Tongue (tissue), 2 donors: Measurements from ENCODE around the gene HES7. TPM values are rescaled to one million over a fixed set of nuclear protein-coding genes. Genes with fewer than 3 reads are reported as not detected.

Experiments used
- DNase-seq: peaks from one replicate; pipeline ENCODE4 v3.0.0-alpha.2; 2015
- total RNA-seq: library from RNA; depleted of rRNA; stranded (reverse); fragments of >200 nt; gene quantifications from one replicate; pipeline ENCODE4 v1.2.3, GENCODE V29; 2014

HES7 gene
- total RNA-seq, 1 donor from 2014 or later, result not detected

DNA sequence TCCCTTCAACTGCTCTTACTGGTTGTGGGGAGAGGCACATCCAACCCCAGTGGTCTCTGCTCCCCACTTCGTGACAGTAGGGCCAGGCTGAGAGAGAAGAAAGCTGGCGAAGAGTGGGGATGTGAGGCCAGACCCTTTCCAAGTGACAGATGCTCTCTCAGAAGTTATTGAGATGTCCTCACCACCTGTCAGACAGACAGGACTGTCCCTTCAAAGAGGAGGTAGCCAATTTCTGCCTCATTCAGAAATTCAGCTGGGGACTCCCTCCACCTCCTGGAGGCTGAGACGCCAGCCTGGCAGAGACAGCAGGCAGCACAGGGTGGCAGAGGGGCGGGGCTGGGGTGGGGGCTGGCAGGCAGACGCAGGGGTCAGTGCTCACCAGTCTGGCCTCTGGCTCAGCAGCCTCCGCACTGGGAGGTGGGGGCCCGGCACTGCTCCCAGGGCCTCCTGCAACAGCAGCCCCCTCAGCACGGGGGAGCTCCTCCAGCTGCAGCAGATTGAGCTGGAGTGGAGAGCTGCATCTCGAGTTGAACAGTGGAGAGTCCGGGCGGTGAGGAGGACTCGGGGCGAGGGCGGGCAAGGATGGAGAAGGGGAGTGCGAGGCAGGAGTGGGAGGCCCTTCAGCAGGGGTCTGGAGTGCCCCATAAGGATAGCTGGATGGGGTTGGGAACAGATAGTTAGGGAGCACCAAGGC is 19.1 kb upstream of the HES7 start:
- peak; percentile 0 for DNase-seq

DNA sequence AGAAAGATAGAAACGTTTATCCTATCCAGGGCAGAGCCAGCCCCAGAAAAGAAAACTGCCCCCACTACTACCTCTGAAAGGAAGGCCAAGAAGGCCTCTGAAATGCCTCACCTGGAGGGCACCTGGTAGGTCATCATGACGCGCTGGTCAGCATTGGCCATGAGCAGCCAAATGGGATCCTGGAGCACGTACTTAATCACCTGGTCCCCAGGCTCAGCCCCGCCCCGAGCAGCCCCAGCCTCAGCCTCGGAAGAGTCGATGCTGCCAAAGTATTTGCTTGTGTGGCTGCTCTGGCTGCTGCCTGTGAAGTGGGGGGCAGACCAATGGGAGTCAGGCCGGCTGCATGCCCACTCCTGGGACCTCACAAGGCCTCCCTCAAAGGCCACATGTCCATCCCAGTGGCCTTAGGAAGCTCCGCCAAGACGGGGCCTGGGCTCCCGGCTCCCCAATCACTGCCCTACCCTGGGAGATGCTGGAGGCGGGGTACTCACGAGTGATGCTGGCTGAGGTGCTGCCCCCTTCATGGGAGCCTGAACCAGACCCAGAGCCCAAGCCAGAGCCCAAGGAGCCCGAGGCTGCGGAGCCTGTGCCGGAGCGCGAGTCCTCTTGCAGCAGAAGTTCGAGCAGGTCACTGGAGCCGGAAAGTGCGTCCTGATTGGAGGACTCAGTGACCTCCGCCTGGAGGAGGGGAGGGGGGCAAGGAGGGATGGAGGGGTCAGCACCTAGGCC is 18.4 kb upstream of the HES7 start:
- no peak for DNase-seq

DNA sequence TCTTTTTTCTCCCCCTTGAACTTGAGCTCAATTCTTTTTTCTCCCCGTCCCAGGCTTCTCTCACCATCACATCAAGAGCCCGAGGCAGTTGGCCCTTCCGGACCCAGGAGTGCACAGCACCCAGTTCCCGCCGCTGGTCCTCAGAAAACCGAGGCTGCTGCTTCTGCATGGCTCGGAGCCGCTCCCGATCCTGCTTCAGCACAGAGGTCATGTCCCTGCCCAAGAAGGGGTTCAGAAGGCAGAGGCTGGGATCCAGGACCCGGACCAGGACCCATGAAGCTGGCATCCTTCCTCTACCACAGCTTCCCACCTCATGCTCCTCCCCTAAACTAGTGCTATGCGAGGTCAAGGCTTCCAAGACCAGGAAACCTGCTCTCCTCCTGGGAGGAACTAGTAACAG is 17.8 kb upstream of the HES7 start:
- DNase-seq, result no peak

DNA sequence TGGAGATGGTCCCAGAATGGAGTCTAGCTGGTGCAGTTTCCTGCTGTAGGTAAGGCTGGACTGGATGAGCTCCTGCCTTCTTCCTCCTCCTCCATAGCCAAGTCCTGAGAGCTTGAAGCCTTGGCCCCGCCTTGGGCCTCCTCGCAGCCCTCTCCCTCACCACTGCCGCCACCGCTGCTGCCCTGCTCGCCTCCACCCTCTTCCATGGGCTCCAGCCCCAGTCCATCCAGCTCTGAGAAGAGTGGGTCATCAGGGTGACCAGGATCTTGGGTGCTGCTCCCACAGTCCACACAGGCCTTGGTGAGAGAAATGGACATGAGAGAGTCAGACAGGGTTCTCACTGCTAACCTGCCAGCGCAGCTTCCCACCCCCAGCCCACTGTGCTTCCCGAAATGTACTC is 17.1 kb upstream of the HES7 start:
- no peak for DNase-seq

DNA sequence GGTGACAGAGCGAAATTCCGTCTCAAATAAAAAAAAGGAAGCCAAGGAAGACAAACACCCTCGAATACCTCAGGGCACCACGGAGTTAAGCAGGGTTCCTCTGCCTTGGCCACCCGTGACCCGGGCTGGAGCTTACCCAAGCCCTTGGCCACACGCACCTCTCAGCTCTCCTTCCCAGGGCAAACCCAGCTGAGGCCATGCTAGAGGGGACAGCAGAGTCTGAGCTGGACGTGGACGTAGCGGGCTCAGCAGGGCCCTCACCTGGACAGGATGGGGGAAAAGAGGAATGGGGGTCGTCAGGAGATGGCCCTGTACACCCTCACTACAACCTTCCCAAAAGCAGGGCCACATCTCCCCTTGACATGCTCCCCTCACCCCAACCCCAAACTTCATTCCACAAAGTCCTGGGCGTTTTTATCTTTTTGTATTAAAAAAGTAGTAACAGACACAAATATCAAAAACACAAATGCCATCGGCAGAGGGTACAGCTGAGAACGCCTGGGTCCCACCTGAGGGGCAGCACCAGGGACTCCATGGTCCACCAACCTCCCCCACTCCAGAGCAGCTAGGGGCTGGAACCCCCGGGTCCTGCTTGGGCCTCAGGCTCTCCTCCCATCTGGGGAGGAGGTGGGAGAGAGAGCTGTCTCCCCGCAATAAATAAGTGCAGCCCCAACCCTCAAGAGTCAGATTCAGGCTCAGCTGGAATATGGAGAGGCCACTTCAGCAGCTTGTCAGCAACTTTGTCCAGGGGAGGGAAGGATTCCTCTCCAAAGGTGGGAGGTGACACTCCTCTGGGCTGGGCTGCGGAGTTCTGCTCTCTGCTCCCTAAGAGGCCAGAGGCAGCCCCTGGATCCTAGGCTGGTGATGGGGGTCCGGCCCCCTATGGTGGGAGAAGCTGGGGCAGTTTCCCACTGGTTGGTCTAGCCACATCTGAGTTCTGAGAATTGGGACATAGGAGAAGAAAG is 16.4 kb upstream of the HES7 start:
- no peak for DNase-seq

DNA sequence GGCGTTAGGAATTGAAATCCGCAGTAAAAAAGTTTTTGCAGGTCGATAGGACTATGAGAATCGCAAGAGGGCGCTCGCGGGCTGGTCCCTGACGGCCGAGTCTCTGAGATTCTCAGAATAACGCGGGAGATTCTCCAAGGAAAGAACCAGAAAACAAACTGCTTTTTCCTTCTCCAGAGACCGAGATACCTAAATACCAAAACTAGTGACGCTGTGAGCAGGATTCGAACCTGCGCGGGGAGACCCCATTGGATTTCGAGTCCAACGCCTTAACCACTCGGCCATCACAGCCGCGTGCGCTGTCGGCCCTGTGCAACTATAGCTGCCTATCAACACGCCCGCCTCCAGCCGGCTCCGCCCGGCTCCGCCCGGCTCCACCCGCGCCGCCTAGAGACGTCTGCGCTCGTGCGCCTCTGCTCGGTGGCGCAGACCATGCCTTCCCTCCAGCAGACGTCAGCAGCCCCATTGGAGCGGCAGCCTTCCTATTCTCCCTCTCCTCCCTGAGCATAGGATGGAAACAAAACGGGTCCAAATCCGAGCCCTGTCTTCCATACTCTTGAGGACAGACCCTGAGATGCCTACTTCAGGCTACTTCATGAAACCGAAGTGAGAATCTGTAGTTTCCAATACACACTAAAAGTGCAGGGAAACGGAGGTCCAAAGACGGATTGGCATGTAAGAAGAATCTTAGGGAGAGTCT is 14.9 kb upstream of the HES7 start:
- peak; percentile 99 for DNase-seq

DNA sequence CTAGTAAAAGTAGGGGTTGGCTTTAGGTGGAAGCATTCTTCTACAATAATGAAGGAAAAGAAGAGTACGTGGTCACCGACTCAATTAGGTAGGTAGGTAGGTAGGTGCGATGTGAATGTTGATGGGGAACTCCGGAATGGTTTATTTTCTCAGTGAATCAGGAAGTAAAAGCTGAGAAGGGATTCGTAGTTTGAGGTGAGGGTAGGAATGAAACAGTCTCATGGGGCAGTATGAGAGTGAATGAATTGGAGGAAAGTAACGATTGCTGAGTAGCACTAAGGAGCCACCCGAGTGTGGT is 14.4 kb upstream of the HES7 start:
- DNase-seq, result no peak

DNA sequence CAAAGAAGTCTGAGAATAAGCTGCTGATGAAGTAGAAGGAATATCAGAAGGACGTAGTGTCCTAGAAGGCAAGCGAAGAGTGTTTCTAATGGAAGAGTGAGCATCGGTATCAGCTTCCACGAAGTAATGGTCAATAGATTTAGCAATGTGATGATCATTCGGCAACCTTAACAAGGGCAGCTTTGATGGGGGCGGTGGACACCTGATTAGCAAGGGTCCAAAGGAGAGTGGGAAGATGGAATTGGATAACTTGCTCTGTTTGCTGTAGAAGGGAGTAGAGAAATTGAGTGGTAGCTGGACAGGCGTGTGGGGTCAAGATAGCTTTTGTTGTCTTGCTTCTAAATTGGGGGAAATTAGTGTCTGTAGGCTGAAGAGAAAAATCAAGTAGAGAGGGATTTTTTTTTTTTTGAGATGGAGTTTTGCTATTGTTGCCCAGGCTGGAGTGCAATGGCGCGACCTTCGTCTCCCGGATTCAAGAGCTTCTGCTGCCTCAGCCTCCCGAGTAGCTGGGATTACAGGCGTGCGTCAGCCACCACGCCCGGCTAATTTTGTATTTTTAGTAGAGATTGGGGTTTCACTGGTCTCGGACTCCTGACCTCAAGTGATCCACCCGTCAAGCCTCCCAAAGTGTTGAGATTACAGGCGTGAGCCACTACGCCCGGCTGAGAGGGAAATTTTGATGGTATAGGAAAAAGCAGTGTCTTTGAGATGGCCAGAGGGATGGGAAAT is 13.9 kb upstream of the HES7 start:
- no peak for DNase-seq

DNA sequence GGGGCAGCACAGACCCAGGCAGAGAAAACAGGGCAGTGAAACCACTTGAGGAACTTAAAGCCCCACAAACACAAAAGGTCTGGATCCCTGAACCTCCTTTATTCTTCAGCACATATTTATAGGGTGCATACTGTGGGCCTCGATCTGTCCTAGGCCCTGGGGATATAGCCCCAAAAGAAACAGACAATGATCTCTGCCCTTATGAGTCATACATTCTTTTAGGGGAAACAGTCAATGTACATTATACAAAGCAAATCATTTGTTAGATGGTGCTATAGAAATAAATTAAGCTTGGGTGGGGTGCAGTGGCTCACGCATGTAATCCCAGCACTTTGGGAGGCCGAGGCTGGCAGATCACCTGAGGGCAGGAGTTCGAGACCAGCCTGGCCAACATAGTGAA is 10.0 kb upstream of the HES7 start:
- DNase-seq, result no peak

DNA sequence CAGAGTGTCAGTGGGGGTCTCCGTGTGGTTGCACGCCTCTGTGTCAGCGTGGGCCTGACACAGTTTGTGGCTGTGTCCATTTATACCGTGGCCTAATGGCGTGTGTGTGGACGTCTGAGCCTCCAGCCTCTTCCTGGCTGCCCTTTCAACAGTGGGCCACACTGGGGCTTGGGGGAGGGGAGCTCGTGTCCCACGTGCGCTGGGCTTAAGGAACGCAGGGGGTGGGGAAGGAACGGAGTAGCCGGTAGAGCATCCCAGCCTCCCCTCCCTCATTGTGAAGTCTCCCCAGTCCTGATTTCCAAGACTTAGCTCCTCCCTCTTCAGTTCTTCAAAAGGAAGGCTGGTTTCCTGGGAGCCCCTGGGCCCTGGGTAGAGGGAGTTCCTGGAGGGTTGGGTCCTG is 9.5 kb upstream of the HES7 start:
- DNase-seq, result no peak

DNA sequence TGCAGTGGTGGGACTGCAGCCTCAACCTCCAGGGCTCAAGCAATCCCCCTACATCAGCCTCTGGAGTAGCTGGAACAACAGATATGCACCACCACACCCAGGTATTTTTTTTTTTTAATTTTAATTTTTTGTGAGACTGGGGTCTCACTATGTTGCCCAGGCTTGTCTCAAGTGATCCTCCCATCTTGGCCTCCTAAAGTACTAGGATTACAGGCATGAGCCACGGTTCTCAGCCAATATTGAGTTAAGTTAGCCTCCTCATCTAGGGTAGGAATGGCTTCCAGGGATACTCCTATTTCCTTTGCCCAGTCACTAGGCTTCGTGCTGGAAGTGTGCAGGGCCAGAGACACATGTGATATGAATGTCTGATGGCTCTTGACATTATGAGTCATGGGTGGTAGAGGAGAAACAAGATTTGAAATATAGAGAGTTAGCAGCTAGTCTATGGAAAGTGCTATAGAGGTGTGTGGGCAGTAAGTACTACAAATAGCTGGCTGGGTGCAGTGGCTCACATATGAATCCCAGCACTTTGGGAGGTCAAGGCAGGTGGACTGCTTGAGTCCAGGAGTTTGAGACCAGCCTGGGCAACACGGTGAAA is 8.0 kb upstream of the HES7 start:
- no peak for DNase-seq

DNA sequence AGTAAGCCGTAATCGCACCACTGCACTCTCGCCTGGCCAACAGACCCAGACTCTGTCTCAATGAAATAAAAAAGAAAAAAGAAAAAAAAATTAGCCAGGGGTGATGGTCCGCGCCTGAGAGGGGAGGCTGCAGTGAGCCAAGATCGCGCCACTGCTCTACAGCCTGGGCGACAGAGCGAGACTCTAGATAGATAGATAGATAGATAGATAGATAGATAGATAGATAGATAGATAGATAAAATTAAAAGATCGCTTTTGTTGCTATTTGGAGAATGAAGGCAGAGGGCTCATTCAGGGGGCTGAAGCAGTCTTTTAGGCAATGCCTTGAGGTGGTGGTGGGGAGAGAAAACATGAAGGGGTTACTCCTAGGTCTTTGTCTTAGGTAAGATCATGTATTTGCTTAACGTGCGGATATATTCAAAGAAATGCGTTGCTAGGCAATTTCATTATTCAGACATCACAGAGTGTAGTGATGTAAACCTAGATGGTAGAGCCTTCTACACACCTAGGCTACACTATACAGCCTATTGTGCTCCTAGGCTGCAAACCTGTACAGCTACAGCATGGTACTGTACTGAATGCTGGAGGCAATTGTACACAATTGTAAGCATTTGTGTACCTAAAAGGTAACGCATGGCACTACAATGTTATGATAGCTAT is 4.3 kb upstream of the HES7 start:
- DNase-seq, result no peak

DNA sequence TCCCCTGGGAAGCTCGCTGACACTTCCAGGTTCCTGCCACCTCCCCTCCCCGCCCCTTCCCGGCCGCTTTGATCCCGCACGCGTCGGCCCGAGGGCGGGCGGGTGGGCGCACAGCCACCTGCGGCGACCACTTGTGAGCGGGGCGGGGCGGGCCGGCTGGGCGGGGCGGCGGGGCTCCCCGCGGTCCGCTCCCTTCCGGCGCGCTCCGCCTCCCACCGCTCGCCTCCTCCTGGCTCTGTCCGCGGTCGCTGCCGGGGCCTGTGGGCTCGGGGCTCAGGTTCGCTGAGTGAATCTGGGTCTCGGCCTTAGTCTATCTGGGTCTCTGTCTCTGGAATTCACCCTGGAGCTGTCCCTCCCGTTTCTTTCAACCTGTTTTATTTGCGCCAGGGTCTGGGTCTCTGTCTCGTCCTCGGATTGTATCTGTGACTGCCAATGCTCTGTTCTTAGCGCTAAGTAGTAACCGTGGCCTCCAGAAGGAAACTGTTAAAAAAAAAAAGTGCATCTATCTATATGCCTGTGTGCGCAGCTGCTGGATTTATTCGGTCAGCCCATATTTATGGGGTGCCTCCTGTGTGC is 2.7 kb upstream of the HES7 start:
- peak; percentile 70 for DNase-seq

DNA sequence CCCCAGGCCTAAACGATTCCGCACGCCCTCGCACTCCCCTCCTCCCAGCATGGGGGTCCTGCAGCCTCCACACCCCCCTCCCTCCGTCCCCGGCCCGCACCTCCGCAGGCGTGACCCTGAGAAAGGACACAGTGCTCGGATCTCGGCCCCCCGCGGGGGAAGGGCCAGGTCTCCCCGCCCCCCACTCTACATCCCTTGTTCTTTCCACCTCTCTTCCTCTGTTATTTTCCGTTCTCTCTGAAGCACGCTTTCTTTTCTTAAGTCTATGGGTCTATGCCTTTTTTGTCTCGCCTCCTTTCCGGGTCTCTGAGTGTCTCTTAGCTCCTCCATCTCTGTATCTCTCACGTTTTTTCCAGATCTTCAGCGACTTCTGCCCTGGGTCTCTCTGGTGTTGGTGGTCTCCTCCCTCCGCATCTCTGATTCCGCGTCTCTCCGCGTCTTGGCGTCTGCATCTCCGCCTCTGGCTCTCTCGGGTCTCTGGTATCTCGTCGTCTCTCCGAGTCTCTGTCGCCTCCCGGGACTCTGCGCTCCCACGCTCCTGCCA is 2.1 kb upstream of the HES7 start:
- peak; percentile 43 for DNase-seq

DNA sequence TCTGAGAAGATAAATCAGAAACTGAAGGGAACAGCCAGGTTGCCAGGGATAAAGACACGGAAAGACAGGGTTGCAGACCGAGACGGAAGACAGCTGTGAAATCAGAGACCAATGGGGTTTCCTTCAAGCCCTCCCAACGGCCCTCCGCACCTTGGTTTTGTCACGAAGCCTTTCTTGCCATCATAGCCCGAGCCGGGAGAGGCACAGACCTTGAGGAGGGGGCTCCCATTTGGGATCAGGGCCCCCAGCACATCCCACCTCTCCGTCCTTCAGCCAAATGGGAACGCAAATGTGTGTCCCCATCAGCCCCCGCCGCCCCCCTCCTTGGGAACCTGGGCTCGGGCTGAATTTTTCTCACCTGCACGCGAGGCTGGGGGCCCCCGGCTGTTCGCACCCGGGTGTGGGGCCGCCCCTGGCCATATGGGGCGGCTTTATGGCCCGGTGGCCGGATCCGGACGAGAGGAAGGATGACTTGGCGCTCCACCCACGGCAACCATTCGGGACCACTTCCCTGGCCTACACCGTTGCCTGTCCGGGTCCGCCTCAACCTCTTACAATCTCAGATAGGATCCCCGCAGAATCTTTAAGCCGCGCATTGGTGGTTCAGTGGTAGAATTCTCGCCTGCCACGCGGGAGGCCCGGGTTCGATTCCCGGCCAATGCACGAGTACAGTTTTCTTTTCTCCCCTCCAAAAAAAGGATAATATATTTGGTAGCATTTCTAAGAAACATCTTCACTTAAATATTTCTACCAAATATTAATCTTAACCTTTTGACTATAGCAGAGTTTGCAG is 1.4 kb upstream of the HES7 start:
- DNase-seq, result peak; percentile 96

DNA sequence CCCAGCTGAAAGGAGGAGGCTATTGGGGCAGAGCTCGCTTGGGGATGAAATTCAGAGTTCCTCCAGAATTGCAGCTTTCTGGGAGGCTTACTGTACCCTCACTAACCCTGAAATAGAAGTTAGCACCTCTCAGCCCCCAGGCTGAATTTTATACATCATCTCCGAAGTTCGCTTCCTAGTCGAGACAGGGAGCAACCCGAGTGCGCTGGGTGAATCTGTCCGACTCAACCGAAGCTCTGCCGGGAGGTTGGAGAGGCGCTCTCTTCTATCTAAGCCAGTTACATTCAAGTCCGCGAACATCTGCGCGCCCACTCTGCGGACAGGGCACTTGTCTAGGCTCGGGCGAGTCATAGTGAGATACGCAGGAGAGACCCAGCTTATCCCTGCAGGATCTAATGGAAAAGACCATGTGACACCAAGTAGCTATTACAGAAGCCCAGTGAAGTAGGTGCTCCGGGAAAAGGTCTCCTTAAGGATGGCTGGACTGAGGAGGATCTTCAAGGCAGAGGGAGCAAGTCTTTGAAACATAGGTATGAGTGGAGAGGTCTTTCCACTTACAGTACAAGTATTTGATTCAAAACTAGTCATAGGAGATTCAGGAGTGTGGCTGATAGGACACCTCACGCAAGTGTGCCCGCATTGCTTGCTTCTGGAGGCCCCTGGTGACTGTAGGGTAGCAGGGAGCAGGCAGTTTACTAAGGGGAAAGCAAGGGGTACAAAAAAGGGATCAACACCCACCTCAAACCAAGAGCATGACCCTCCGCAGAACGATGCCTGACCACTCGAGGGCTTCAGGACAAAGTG is 646 bp upstream of the HES7 start:
- DNase-seq, result peak; percentile 27

DNA sequence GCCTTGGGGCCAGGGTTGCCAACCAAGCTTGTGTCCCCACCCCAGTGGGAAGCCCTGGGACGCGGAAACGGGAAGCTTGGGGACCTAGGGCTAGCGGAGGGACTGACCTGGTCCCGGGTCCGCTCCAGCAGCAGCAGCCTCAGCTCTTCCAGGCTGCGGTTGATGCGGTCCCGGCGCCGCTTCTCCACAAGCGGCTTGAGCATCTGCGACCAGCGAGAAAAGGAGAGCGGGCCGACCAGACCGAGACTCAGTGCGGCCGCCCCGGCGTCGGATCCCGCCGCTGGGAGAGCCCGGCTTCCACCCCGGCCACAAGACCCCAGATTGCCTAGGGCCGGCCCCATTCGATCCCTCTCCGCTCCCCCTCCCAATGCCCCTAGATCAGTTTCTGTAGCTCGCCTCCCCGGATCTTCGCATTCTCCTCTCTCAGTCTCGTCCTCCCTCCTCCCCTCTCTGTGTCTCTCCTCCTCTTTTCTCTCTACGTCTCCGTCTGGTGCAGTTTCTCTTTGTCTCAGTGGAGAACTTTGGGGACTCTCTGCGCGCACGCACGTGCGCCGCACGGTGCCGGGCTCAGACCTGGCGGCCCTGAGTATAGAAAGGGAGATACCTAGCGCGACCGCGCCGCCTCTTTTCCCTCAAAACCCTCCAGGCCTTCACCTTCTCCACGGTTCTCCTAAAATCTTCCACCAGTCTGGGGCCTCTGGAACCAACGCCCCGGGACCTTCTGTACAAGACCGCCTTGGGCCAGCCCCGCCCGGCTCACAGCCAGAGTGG is 797 bp downstream of the HES7 start:
- peak; percentile 27 for DNase-seq
